ENCODE measurements around the gene BTG1.

DNA sequence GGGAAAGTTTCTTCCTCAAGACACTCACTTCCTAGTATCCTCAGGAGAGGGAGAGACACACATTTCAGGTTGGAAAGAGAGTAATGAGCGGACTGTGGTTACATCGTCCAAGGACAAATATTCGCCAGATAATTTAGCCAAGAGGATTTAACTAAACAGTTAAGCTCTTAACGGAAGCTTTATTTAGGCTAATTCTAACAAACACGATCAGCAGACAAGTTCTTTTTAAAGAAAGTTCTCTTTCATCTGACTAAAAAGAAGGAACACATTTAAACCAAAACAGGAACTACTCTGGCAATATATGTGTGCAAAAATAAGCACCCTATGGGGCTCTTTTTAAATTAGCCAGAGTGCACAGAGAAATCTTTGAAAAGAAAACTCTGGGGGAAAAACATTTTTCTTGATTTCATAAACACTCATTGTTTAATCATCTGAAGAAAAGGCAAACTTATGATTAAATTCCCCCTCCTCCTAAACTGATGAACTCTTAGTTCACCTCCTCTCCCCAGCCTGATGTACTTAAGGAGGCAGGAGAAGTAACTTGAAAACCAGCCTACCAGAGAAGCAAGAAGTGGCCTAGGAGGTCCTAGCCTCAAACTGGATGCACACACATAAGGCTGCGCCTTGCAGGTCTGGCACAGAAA lies 13.3 kb upstream of the BTG1 start:
- TF ChIP-seq, protein P1, sequence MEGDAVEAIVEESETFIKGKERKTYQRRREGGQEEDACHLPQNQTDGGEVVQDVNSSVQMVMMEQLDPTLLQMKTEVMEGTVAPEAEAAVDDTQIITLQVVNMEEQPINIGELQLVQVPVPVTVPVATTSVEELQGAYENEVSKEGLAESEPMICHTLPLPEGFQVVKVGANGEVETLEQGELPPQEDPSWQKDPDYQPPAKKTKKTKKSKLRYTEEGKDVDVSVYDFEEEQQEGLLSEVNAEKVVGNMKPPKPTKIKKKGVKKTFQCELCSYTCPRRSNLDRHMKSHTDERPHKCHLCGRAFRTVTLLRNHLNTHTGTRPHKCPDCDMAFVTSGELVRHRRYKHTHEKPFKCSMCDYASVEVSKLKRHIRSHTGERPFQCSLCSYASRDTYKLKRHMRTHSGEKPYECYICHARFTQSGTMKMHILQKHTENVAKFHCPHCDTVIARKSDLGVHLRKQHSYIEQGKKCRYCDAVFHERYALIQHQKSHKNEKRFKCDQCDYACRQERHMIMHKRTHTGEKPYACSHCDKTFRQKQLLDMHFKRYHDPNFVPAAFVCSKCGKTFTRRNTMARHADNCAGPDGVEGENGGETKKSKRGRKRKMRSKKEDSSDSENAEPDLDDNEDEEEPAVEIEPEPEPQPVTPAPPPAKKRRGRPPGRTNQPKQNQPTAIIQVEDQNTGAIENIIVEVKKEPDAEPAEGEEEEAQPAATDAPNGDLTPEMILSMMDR (conservative IDR thresholded peaks at IDR 0.05; ENCODE audit: low read length), result no peak
- no peak for TF ChIP-seq EZH2phosphoT487 (IDR thresholded peaks at IDR 0.05; ENCODE audit: borderline replicate concordance, low read depth, low read length)
